CD14-positive monocyte (primary cell): Measurements from ENCODE around the gene C12orf57. TPM values are rescaled to one million over a fixed set of nuclear protein-coding genes. Genes with fewer than 3 reads are reported as not detected.

ENCODE experiments used
- DNase-seq, 3 donors: peaks; one replicate each; pipeline ENCODE4 v3.0.0-alpha.2; 2011 to 2022
- H2AFZ ChIP-seq: 2 replicates; pipeline ENCODE4 v1.6.0; 2012; ENCODE audit warnings: mild to moderate bottlenecking, low read depth, low read length, inconsistent platforms; ENCODE audit not compliant: insufficient read depth, poor library complexity, severe bottlenecking
- H3K27ac ChIP-seq, 2 donors: 1 replicate in 1 of 2; 2 replicates in 1 of 2; pipeline ENCODE4 v1.5.1; 2012 to 2013; ENCODE audit warnings: low read length in 2 of 2, control low read depth in 1 of 2, inconsistent platforms in 1 of 2, low read depth in 1 of 2, mild to moderate bottlenecking in 1 of 2
- H3K27me3 ChIP-seq, 2 donors: one replicate each; pipeline versions ENCODE4 v1.6.0 to v1.6.1; 2011 to 2013; ENCODE audit warnings: low read length in 2 of 2; ENCODE audit not compliant: control insufficient read depth in 2 of 2, insufficient read depth in 2 of 2
- H3K36me3 ChIP-seq, 2 donors: replicated peaks in 1 of 2; 1 replicate in 1 of 2; 2 replicates in 1 of 2; pipeline versions ENCODE4 v1.5.1 to v1.6.1; 2012 to 2013; ENCODE audit warnings: low read length in 2 of 2, control low read depth in 1 of 2, inconsistent platforms in 1 of 2, mild to moderate bottlenecking in 1 of 2; ENCODE audit not compliant: insufficient read depth in 2 of 2, control insufficient read depth in 1 of 2
- H3K4me1 ChIP-seq, 2 donors: 1 replicate in 1 of 2; 2 replicates in 1 of 2; pipeline versions ENCODE4 v1.5.1 to v1.6.1; 2012 to 2013; ENCODE audit warnings: low read length in 2 of 2, control low read depth in 1 of 2, inconsistent platforms in 1 of 2, mild to moderate bottlenecking in 1 of 2, moderate library complexity in 1 of 2; ENCODE audit not compliant: insufficient read depth in 2 of 2, control insufficient read depth in 1 of 2
- H3K4me2 ChIP-seq: replicated peaks from 2 replicates; pipeline ENCODE3; 2012; ENCODE audit warnings: low read length, moderate library complexity, mild to moderate bottlenecking; ENCODE audit not compliant: poor library complexity, severe bottlenecking; ENCODE audit errors: extremely low read depth
- H3K4me3 ChIP-seq, 3 experiments: fragments of 200-600 bp in 1 of 3; sonication (generic) in 1 of 3; replicated peaks in 1 of 3; 1 replicate in 2 of 3; 2 replicates in 1 of 3; pipeline ENCODE4 v1.5.1; 2011 to 2013; ENCODE audit warnings: low read length in 3 of 3, mild to moderate bottlenecking in 3 of 3, control low read depth in 2 of 3, low read depth in 2 of 3, inconsistent platforms in 1 of 3, moderate library complexity in 1 of 3
- H3K79me2 ChIP-seq: 2 replicates; pipeline ENCODE4 v1.6.0; 2012; ENCODE audit warnings: mild to moderate bottlenecking, control low read depth, inconsistent platforms, low read length, moderate library complexity; ENCODE audit not compliant: insufficient read depth
- H3K9ac ChIP-seq: 2 replicates; pipeline ENCODE4 v1.6.0; 2017; ENCODE audit warnings: low read length, mild to moderate bottlenecking; ENCODE audit not compliant: insufficient read depth, poor library complexity, severe bottlenecking
- H3K9me3 ChIP-seq, 2 donors: replicated peaks in 1 of 2; 1 replicate in 1 of 2; 2 replicates in 1 of 2; pipeline versions ENCODE4 v1.5.1 to v1.6.1; 2012 to 2013; ENCODE audit warnings: low read length in 2 of 2, control low read depth in 1 of 2; ENCODE audit not compliant: control insufficient read depth in 1 of 2, insufficient read depth in 1 of 2
- H4K20me1 ChIP-seq: 2 replicates; pipeline ENCODE4 v1.6.0; 2012; ENCODE audit warnings: mild to moderate bottlenecking, low read length, control low read depth, moderate library complexity; ENCODE audit not compliant: insufficient read depth
- H3K27ac Mint-ChIP-seq, 7 donors: one replicate each; pipeline ENCODE4 v1.8.0; 2020; ENCODE audit warnings: mild to moderate bottlenecking in 7 of 7, mixed read lengths in 7 of 7, moderate library complexity in 6 of 7, inconsistent platforms in 2 of 7
- H3K27me3 Mint-ChIP-seq, 3 donors: one replicate each; pipeline ENCODE4 v1.8.0; 2021 to 2022; ENCODE audit warnings: low read depth in 3 of 3, mild to moderate bottlenecking in 3 of 3, mixed read lengths in 3 of 3, moderate library complexity in 3 of 3, inconsistent platforms in 1 of 3
- H3K36me3 Mint-ChIP-seq, 2 donors: one replicate each; pipeline ENCODE4 v1.8.0; 2020; ENCODE audit warnings: mixed read lengths in 2 of 2, inconsistent platforms in 1 of 2, mild to moderate bottlenecking in 1 of 2
- H3K4me1 Mint-ChIP-seq: one replicate; pipeline ENCODE4 v1.8.0; 2020; ENCODE audit warnings: mild to moderate bottlenecking, mixed read lengths
- H3K4me3 Mint-ChIP-seq, 2 donors: one replicate each; pipeline ENCODE4 v1.8.0; 2020; ENCODE audit warnings: mild to moderate bottlenecking in 2 of 2, mixed read lengths in 2 of 2, moderate library complexity in 1 of 2
- H3K9me3 Mint-ChIP-seq, 7 donors: one replicate each; pipeline ENCODE4 v1.8.0; 2020 to 2022; ENCODE audit warnings: mixed read lengths in 7 of 7, mild to moderate bottlenecking in 6 of 7, moderate library complexity in 6 of 7, inconsistent platforms in 2 of 7
- CTCF ChIP-seq: fragments of 200-600 bp; IDR thresholded peaks from one replicate; pipeline ENCODE4 v1.8.0; 2022; ENCODE audit warnings: antibody characterized with exemption, mild to moderate bottlenecking
- WGBS: methylation state at CpG from one replicate; pipeline ENCODE4 v1.1.5; 2013; ENCODE audit warnings: missing lambda C conversion rate; ENCODE audit not compliant: insufficient coverage; 5-methylcytosine and 5-hydroxymethylcytosine counted together
- intact Hi-C, 2 donors: fragments of 100-400 bp; cut with micrococcal nuclease; formaldehyde crosslinking; loops; one replicate each; pipeline versions ENCODE4 v1.15.0 to v1.15.1; 2023
- polyA plus RNA-seq, 3 donors: library from polyadenylated mRNA; depleted of rRNA in 1 of 3; unstranded in 2 of 3; stranded (reverse) in 1 of 3; fragments of 300-500 nt in 2 of 3; fragments of >200 nt in 1 of 3; fragmentation: Illumina TruSeq in 2 of 3; gene quantifications; 1 replicate in 2 of 3; 2 replicates in 1 of 3; pipeline ENCODE4 v1.2.3, GENCODE V29; 2012 to 2021

The C12orf57 gene
- polyA plus RNA-seq, 3 donors = 19.1 to 59.2 (median 24.2) TPM

- no peaks in the 10 kb centered on the region for H3K4me1 ChIP-seq
- H3K9me3 Mint-ChIP-seq = no peaks in the 10 kb centered on the region
- no peak overlapping the region for H3K4me2 ChIP-seq
- no peak overlapping the region for H3K4me3 Mint-ChIP-seq
- peak overlapping the region in 2 of 7 donors; percentile 23 to 82 for H3K27ac Mint-ChIP-seq
- H3K4me3 ChIP-seq = no peak overlapping the region
- peak overlapping the region in 1 of 2 donors; percentile 28 for H3K27ac ChIP-seq
- 100% methylated on average over 1 of the region's 3 CpGs for WGBS
- no peak overlapping the region for H2AFZ ChIP-seq
- TF ChIP-seq CTCF = no peak
- no peaks in the 10 kb centered on the region for H3K27me3 ChIP-seq
- intact Hi-C loops = no loop called here
- H3K4me1 Mint-ChIP-seq = peaks cover 1% of the 10 kb centered on the region
- no peaks in the 10 kb centered on the region for H3K9me3 ChIP-seq
- no peaks in the 10 kb centered on the region for H3K27me3 Mint-ChIP-seq
- no peaks in the 10 kb centered on the region for H3K79me2 ChIP-seq
- peaks cover 96 to 98% of the 10 kb centered on the region in 2 donors for H3K36me3 ChIP-seq
- H3K36me3 Mint-ChIP-seq = peaks cover 92 to 98% of the 10 kb centered on the region in 2 donors
- no peak for DNase-seq
- H4K20me1 ChIP-seq = no peaks in the 10 kb centered on the region
- H3K9ac ChIP-seq = no peak overlapping the region
Measured at GRCh38 chr12:6978611-6979011, 34.8 kb downstream of the C12orf57 start.

- Mint-ChIP-seq H3K4me1 (peaks cover 1% of the 10 kb centered on the region), H3K27ac (peak overlapping the region in 1 of 7 donors; percentile 63), H3K27me3 (no peaks in the 10 kb centered on the region), H3K4me3 (no peak overlapping the region), H3K36me3 (peaks cover 89 to 96% of the 10 kb centered on the region in 2 donors), H3K9me3 (no peaks in the 10 kb centered on the region)
- Histone ChIP-seq H3K4me3 (no peak overlapping the region), H3K4me1 (no peaks in the 10 kb centered on the region), H3K4me2 (no peak overlapping the region), H3K9me3 (no peaks in the 10 kb centered on the region), H3K79me2 (peaks cover 2% of the 10 kb centered on the region), H3K36me3 (peaks cover 96 to 99% of the 10 kb centered on the region in 2 donors), H3K9ac (no peak overlapping the region), H3K27me3 (no peaks in the 10 kb centered on the region), H3K27ac (peak overlapping the region in 1 of 2 donors; percentile 28), H2AFZ (no peak overlapping the region), H4K20me1 (no peaks in the 10 kb centered on the region)
- no peak for TF ChIP-seq CTCF
- intact Hi-C loops = no loop called here
- no peak for DNase-seq
- 93% methylated on average over 6 of the region's 6 CpGs for WGBS
Measured at GRCh38 chr12:6979021-6979420, 35.2 kb downstream of the C12orf57 start.
